Panc1 (cell line): ENCODE results near the gene CCL13. TPM values are rescaled to one million over a fixed set of nuclear protein-coding genes. Genes with fewer than 3 reads are reported as not detected.
"Not testable (repeated sequence)": the region's sequence is repeated elsewhere in the genome, so short reads cannot be mapped to it uniquely, and the experiment has no call there.

Source experiments
- ATAC-seq: fragments of 200-7000 bp; cut with Tn5 transposase; 2 replicates; pipeline ENCODE4 v1.9.1; 2020; ENCODE audit warnings: mild to moderate bottlenecking, moderate library complexity
- BruUV-seq: library from RNA; stranded (reverse); fragments of 400-500 nt; replicated peaks from 2 replicates; lab custom pipeline; 2021; lab: Mats Ljungman, UMichigan
- CTCF ChIA-PET: fragments of 300-600 bp; sonication (Branson Sonifier 250); formaldehyde crosslinking; loops from one replicate; lab custom pipeline; 2022; ENCODE audit warnings: antibody characterized with exemption; lab: Charles Lee
- POLR2A ChIA-PET: fragments of 300-600 bp; sonication (Branson Sonifier 250); formaldehyde crosslinking; loops from one replicate; lab custom pipeline; 2022; ENCODE audit warnings: antibody characterized with exemption; lab: Charles Lee
- DNase-seq: peaks from one replicate; pipeline ENCODE4 v3.0.0-alpha.2; 2010; ENCODE audit warnings: low read depth, low spot score
- H3K27ac ChIP-seq: 2 replicates; pipeline ENCODE4 v1.5.1; 2011; ENCODE audit warnings: mild to moderate bottlenecking, low read length, inconsistent platforms
- H3K27me3 ChIP-seq: fragments of 200-500 bp; sonication (Bioruptor generic); 2 replicates; pipeline ENCODE4 v1.6.0; 2014; ENCODE audit warnings: low read length, inconsistent platforms; ENCODE audit not compliant: control insufficient read depth, insufficient read depth
- H3K36me3 ChIP-seq: fragments of 200-500 bp; sonication (Bioruptor generic); 2 replicates; pipeline ENCODE4 v1.5.1; 2014; ENCODE audit warnings: inconsistent platforms, mild to moderate bottlenecking, low read length, moderate library complexity; ENCODE audit not compliant: control insufficient read depth, insufficient read depth
- H3K4me1 ChIP-seq: 2 replicates; pipeline ENCODE4 v1.5.1; 2011; ENCODE audit warnings: inconsistent platforms, mild to moderate bottlenecking, low read length, moderate library complexity; ENCODE audit not compliant: control insufficient read depth, insufficient read depth
- H3K4me3 ChIP-seq, 2 experiments: 2 replicates each; pipeline ENCODE4 v1.5.1; 2011 to 2012; ENCODE audit warnings: low read depth in 2 of 2, low read length in 2 of 2, mild to moderate bottlenecking in 2 of 2, inconsistent platforms in 1 of 2, moderate library complexity in 1 of 2
- H3K9me3 ChIP-seq: fragments of 200-500 bp; sonication (Bioruptor generic); 2 replicates; pipeline ENCODE4 v1.5.1; 2014; ENCODE audit warnings: low read depth, mild to moderate bottlenecking, inconsistent platforms, low read length, moderate library complexity; ENCODE audit not compliant: control insufficient read depth, insufficient read depth
- CTCF ChIP-seq: fragments of 450-650 bp; IDR thresholded peaks from 2 replicates; pipeline ENCODE4 v1.5.1; 2017; ENCODE audit warnings: mild to moderate bottlenecking
- POLR2AphosphoS5 ChIP-seq: IDR thresholded peaks from 2 replicates; pipeline ENCODE4 v1.6.1; 2012; ENCODE audit warnings: mild to moderate bottlenecking, low read depth, low read length, moderate library complexity
- SIN3A ChIP-seq: IDR thresholded peaks from 2 replicates; pipeline ENCODE4 v1.6.1; 2012; ENCODE audit warnings: low read depth, mild to moderate bottlenecking, low read length, moderate library complexity, borderline replicate concordance; ENCODE audit not compliant: insufficient read depth
- TCF7L2 ChIP-seq: IDR thresholded peaks from 2 replicates; pipeline ENCODE4 v1.6.1; 2011; ENCODE audit warnings: mild to moderate bottlenecking, low read depth, low read length, inconsistent platforms
- in situ Hi-C: cut with HindIII; loops from 2 replicates; pipeline ENCODE4 v1.10.0; 2016; ENCODE audit warnings: low sequenced_read_pairs, low pct_unique_long_range_greater_than_20kb
- intact Hi-C: fragments of 100-400 bp; cut with micrococcal nuclease; formaldehyde crosslinking; loops from one replicate; pipeline ENCODE4 v1.10.0; 2022; ENCODE audit not compliant: unreplicated experiment
- total RNA-seq: library from RNA; stranded (reverse); gene quantifications from one replicate; pipeline ENCODE4 v1.2.1, GENCODE V29; 2021; ENCODE audit not compliant: unreplicated experiment
- TF ChIP-seq, protein P1 (sequence below), 2 experiments: IDR thresholded peaks; 2 replicates each; pipeline ENCODE4 v1.6.1; 2011 to 2012; ENCODE audit warnings: low read depth in 2 of 2, control low read depth in 1 of 2, low read length in 1 of 2, mild to moderate bottlenecking in 1 of 2, moderate library complexity in 1 of 2; ENCODE audit not compliant: insufficient read depth in 1 of 2

The CCL13 gene
- total RNA-seq, 1 experiment from 2014 or later = not detected

GRCh38 chr17:34321964-34322363 is 34.3 kb upstream of the CCL13 start:
- no peaks in the 10 kb centered on the region for H3K9me3 ChIP-seq
- no peak for ATAC-seq
- no peak for TF ChIP-seq SIN3A
- TF ChIP-seq TCF7L2 = no peak
- no peak for TF ChIP-seq POLR2AphosphoS5
- no peak for TF ChIP-seq CTCF
- TF ChIP-seq, protein P1, sequence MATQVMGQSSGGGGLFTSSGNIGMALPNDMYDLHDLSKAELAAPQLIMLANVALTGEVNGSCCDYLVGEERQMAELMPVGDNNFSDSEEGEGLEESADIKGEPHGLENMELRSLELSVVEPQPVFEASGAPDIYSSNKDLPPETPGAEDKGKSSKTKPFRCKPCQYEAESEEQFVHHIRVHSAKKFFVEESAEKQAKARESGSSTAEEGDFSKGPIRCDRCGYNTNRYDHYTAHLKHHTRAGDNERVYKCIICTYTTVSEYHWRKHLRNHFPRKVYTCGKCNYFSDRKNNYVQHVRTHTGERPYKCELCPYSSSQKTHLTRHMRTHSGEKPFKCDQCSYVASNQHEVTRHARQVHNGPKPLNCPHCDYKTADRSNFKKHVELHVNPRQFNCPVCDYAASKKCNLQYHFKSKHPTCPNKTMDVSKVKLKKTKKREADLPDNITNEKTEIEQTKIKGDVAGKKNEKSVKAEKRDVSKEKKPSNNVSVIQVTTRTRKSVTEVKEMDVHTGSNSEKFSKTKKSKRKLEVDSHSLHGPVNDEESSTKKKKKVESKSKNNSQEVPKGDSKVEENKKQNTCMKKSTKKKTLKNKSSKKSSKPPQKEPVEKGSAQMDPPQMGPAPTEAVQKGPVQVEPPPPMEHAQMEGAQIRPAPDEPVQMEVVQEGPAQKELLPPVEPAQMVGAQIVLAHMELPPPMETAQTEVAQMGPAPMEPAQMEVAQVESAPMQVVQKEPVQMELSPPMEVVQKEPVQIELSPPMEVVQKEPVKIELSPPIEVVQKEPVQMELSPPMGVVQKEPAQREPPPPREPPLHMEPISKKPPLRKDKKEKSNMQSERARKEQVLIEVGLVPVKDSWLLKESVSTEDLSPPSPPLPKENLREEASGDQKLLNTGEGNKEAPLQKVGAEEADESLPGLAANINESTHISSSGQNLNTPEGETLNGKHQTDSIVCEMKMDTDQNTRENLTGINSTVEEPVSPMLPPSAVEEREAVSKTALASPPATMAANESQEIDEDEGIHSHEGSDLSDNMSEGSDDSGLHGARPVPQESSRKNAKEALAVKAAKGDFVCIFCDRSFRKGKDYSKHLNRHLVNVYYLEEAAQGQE (IDR thresholded peaks at IDR 0.05; ENCODE audit: insufficient read depth in 1 of 2, low read depth in 2 of 2, low read length in 1 of 2) = no peak
- POLR2A ChIA-PET = no interaction called here
- H3K27me3 ChIP-seq = no peaks in the 10 kb centered on the region
- intact Hi-C loops (no loop called here), in situ Hi-C loops (no loop called here)
- H3K4me1 ChIP-seq = no peaks in the 10 kb centered on the region
- H3K27ac ChIP-seq = no peak overlapping the region
- H3K36me3 ChIP-seq = no peaks in the 10 kb centered on the region
- H3K4me3 ChIP-seq = no peak overlapping the region
- no TSS peak for BruUV-seq
- DNase-seq = no peak
- CTCF ChIA-PET = no interaction called here

DNA sequence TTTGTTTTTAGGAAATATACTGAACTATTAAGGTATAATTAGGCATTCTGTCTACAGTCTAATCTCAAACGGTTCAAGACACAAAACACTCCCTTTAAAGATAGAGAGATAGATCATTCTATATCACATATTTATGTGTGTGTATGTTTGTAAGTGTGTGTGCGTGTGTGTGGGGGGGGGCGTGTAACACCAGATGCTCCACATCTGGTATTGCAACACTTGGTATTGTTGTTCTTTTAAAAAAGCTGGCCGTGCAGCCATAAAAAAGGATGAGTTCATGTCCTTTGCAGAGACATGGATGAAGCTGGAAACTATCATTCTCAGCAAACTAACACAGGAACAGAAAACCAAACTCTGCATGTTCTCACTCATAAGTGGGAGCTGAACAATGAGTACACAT is 28.7 kb upstream of the CCL13 start:
- H3K27ac ChIP-seq, H3K36me3 ChIP-seq, DNase-seq, ATAC-seq, intact Hi-C loops, POLR2A ChIA-PET, BruUV-seq, H3K27me3 ChIP-seq, H3K4me3 ChIP-seq, H3K4me1 ChIP-seq, in situ Hi-C loops, H3K9me3 ChIP-seq: not testable (repeated sequence)
- CTCF ChIA-PET = interaction anchor here (0.7 kb wide), 1 partner anchor 1132 kb away, joined by 5 read pairs; no protein-coding TSS in a partner anchor

GRCh38 chr17:34337701-34338100 is 18.6 kb upstream of the CCL13 start:
- no TSS peak for BruUV-seq
- Histone ChIP-seq H3K27me3 (no peaks in the 10 kb centered on the region), H3K36me3 (no peaks in the 10 kb centered on the region), H3K27ac (no peak overlapping the region), H3K9me3 (no peaks in the 10 kb centered on the region), H3K4me3 (no peak overlapping the region), H3K4me1 (no peaks in the 10 kb centered on the region)
- ChIA-PET CTCF (no interaction called here), POLR2A (no interaction called here)
- TF ChIP-seq SIN3A (no peak), POLR2AphosphoS5 (no peak), CTCF (no peak), TCF7L2 (no peak)
- TF ChIP-seq, protein P1 (IDR thresholded peaks at IDR 0.05; ENCODE audit: insufficient read depth in 1 of 2, low read depth in 2 of 2, low read length in 1 of 2) = no peak
- in situ Hi-C loops = no loop called here
- intact Hi-C loops = no loop called here
- DNase-seq = no peak
- no peak for ATAC-seq
